ENCODE measurements around the gene MOB1A.

Gene MOB1A

GRCh38 chr2:74205596-74205995, 26.9 kb upstream of the MOB1A start:
- Histone ChIP-seq H2AFZ (no peak overlapping the region), H3K27ac (no peak overlapping the region), H3K79me2 (no peaks in the 10 kb centered on the region), H3K36me3 (ENCODE audit: control insufficient read depth, insufficient read depth, low read length) (no peaks in the 10 kb centered on the region), H3K4me2 (ENCODE audit: low read length) (no peak overlapping the region), H3K4me1 (no peaks in the 10 kb centered on the region), H3K9ac (no peak overlapping the region), H3K4me3 (ENCODE audit: low read depth, low read length) (no peak overlapping the region), H3K9me3 (ENCODE audit: control insufficient read depth, low read length) (no peaks in the 10 kb centered on the region), H3K27me3 (ENCODE audit: control insufficient read depth, insufficient read depth, low read length) (no peaks in the 10 kb centered on the region)
- TF ChIP-seq, protein P1, sequence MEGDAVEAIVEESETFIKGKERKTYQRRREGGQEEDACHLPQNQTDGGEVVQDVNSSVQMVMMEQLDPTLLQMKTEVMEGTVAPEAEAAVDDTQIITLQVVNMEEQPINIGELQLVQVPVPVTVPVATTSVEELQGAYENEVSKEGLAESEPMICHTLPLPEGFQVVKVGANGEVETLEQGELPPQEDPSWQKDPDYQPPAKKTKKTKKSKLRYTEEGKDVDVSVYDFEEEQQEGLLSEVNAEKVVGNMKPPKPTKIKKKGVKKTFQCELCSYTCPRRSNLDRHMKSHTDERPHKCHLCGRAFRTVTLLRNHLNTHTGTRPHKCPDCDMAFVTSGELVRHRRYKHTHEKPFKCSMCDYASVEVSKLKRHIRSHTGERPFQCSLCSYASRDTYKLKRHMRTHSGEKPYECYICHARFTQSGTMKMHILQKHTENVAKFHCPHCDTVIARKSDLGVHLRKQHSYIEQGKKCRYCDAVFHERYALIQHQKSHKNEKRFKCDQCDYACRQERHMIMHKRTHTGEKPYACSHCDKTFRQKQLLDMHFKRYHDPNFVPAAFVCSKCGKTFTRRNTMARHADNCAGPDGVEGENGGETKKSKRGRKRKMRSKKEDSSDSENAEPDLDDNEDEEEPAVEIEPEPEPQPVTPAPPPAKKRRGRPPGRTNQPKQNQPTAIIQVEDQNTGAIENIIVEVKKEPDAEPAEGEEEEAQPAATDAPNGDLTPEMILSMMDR (IDR thresholded peaks at IDR 0.05) = no peak

- H3K9ac ChIP-seq = no peak overlapping the region
- H2AFZ ChIP-seq = no peak overlapping the region
- H3K27me3 ChIP-seq (ENCODE audit: control insufficient read depth, insufficient read depth, low read length) = no peaks in the 10 kb centered on the region
- no peaks in the 10 kb centered on the region for H3K79me2 ChIP-seq
- H3K9me3 ChIP-seq (ENCODE audit: control insufficient read depth, low read length) = no peaks in the 10 kb centered on the region
- no peak overlapping the region for H3K27ac ChIP-seq
- H3K4me2 ChIP-seq (ENCODE audit: low read length) = no peak overlapping the region
- no peak overlapping the region for H3K4me3 ChIP-seq (ENCODE audit: low read depth, low read length)
- no peaks in the 10 kb centered on the region for H3K36me3 ChIP-seq (ENCODE audit: control insufficient read depth, insufficient read depth, low read length)
- no peaks in the 10 kb centered on the region for H3K4me1 ChIP-seq
- TF ChIP-seq, protein P1 (IDR thresholded peaks at IDR 0.05) = no peak
Observed at GRCh38 chr2:74205113-74205512, 26.4 kb upstream of the MOB1A start.

DNA sequence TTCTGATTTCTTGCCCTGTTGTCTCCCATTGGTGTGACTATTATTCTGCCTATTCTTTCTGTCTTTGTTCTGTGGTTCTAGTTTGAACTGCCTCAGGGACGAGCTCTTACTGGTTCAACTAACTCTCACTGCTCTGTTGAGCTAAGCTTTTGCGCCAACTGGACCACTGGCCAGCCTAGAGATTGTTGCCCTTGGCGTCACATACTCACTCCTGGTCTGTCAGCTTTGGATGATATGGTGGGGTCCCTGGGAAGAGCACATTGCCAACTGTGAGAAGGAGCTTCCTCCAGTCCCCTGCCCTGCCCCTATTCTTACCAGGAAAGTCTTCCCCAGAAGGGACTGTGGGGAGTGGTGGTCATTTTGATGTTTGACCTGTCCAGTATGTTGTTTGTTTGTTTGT, 25.8 kb upstream of the MOB1A start:
- no peak overlapping the region for H2AFZ ChIP-seq
- H3K27ac ChIP-seq = no peak overlapping the region
- no peak overlapping the region for H3K9ac ChIP-seq
- no peaks in the 10 kb centered on the region for H3K36me3 ChIP-seq (ENCODE audit: control insufficient read depth, insufficient read depth, low read length)
- no peaks in the 10 kb centered on the region for H3K79me2 ChIP-seq
- no peaks in the 10 kb centered on the region for H3K9me3 ChIP-seq (ENCODE audit: control insufficient read depth, low read length)
- TF ChIP-seq, protein P1 (IDR thresholded peaks at IDR 0.05) = no peak
- no peak overlapping the region for H3K4me2 ChIP-seq (ENCODE audit: low read length)
- no peaks in the 10 kb centered on the region for H3K4me1 ChIP-seq
- H3K27me3 ChIP-seq (ENCODE audit: control insufficient read depth, insufficient read depth, low read length) = no peaks in the 10 kb centered on the region
- no peak overlapping the region for H3K4me3 ChIP-seq (ENCODE audit: low read depth, low read length)

- Histone ChIP-seq H3K4me1 (peaks cover 2% of the 10 kb centered on the region), H3K9ac (no peak overlapping the region), H3K4me3 (ENCODE audit: low read depth, low read length) (no peak overlapping the region)
Observed at GRCh38 chr2:74201596-74201995, 22.9 kb upstream of the MOB1A start.

DNA sequence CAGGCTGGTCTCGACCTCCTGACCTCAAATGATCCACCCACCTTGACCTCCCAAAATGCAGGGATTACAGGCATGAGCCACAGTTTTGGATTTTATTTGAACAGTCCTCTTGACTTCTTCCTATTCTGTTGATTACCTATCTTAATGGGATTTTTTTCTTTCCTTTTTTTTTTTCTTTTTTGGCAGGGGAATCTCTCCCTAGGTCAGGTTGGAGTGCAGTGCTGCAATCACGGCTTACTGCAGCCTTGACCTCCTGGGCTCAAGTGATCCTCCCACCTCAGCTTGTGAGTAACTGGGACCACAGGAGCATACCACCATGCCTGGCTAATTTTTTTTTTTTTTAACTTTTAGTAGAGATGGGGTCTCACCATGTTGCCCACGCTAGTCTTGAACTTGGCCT, 22.5 kb upstream of the MOB1A start:
- H3K4me1 ChIP-seq = peaks cover 2% of the 10 kb centered on the region
- no peak overlapping the region for H3K4me2 ChIP-seq (ENCODE audit: low read length)
- no peaks in the 10 kb centered on the region for H3K36me3 ChIP-seq (ENCODE audit: control insufficient read depth, insufficient read depth, low read length)
- no peaks in the 10 kb centered on the region for H3K9me3 ChIP-seq (ENCODE audit: control insufficient read depth, low read length)
- no peaks in the 10 kb centered on the region for H3K79me2 ChIP-seq
- no peak overlapping the region for H3K4me3 ChIP-seq (ENCODE audit: low read depth, low read length)
- no peak overlapping the region for H2AFZ ChIP-seq
- TF ChIP-seq, protein P1 (IDR thresholded peaks at IDR 0.05) = no peak
- H3K9ac ChIP-seq = no peak overlapping the region
- no peaks in the 10 kb centered on the region for H3K27me3 ChIP-seq (ENCODE audit: control insufficient read depth, insufficient read depth, low read length)
- H3K27ac ChIP-seq = no peak overlapping the region

More at GRCh38 chr2:74201596-74201995, 22.9 kb upstream of the MOB1A start:
- no peaks in the 10 kb centered on the region for H3K36me3 ChIP-seq (ENCODE audit: control insufficient read depth, insufficient read depth, low read length)
- no peak overlapping the region for H3K4me2 ChIP-seq (ENCODE audit: low read length)
- H3K27ac ChIP-seq = no peak overlapping the region
- TF ChIP-seq, protein P1 (IDR thresholded peaks at IDR 0.05) = no peak
- H2AFZ ChIP-seq = no peak overlapping the region
- no peaks in the 10 kb centered on the region for H3K27me3 ChIP-seq (ENCODE audit: control insufficient read depth, insufficient read depth, low read length)
- no peaks in the 10 kb centered on the region for H3K79me2 ChIP-seq
- H3K9me3 ChIP-seq (ENCODE audit: control insufficient read depth, low read length) = no peaks in the 10 kb centered on the region

Measured in parathyroid adenoma (tissue), 2 donors.